H1 (cell line): ENCODE data around the gene IWS1. TPM values are rescaled to one million over a fixed set of nuclear protein-coding genes. Genes with fewer than 3 reads are reported as not detected.

Experiments used
- CTCF ChIA-PET: fragments of 300-600 bp; sonication (Branson Sonifier 250); formaldehyde crosslinking; loops from one replicate; lab custom pipeline; 2021; ENCODE audit not compliant: partially characterized antibody; lab: Charles Lee
- POLR2A ChIA-PET: fragments of 300-600 bp; sonication (Branson Sonifier 250); formaldehyde crosslinking; loops from one replicate; lab custom pipeline; 2021; ENCODE audit warnings: inconsistent platforms; ENCODE audit not compliant: partially characterized antibody; lab: Charles Lee
- DNase-seq, 2 experiments: peaks; one replicate each; pipeline versions ENCODE4 v3.0.0 to v3.0.0-alpha.2; 2010 to 2022; ENCODE audit warnings: low spot score in 2 of 2, low read depth in 1 of 2, mixed read lengths in 1 of 2
- FAIRE-seq: peaks from 2 replicates; lab custom pipeline; 2011; peaks lifted over from hg19 to GRCh38; lab: Jason Lieb, UNC
- H2AFZ ChIP-seq: 2 replicates; pipeline ENCODE4 v1.8.1; 2012; ENCODE audit warnings: low read length, inconsistent platforms
- H2AK5ac ChIP-seq: 2 replicates; pipeline ENCODE4 v1.6.1; 2013; ENCODE audit warnings: low read depth, low read length
- H2BK120ac ChIP-seq: replicated peaks from 2 replicates; pipeline ENCODE3; 2013; ENCODE audit warnings: low read depth, low read length, inconsistent platforms
- H2BK12ac ChIP-seq: 2 replicates; pipeline ENCODE4 v1.6.1; 2013; ENCODE audit warnings: low read depth, low read length
- H2BK15ac ChIP-seq: 2 replicates; pipeline ENCODE4 v1.6.1; 2013; ENCODE audit warnings: low read length
- H2BK20ac ChIP-seq: 2 replicates; pipeline ENCODE4 v1.6.1; 2013; ENCODE audit warnings: low read length
- H2BK5ac ChIP-seq: 2 replicates; pipeline ENCODE4 v1.6.1; 2013; ENCODE audit warnings: low read depth, low read length
- H3K14ac ChIP-seq: 2 replicates; pipeline ENCODE4 v1.6.1; 2013; ENCODE audit warnings: inconsistent platforms; ENCODE audit not compliant: insufficient read length
- H3K18ac ChIP-seq: 2 replicates; pipeline ENCODE4 v1.6.1; 2013; ENCODE audit warnings: low read length; ENCODE audit errors: extremely low read depth
- H3K23ac ChIP-seq: 2 replicates; pipeline ENCODE4 v1.6.1; 2013; ENCODE audit warnings: inconsistent platforms; ENCODE audit not compliant: insufficient read length
- H3K23me2 ChIP-seq: 2 replicates; pipeline ENCODE4 v1.6.1; 2013; ENCODE audit warnings: low read depth, low read length
- H3K27ac ChIP-seq: 2 replicates; pipeline ENCODE4 v1.6.1; 2011; ENCODE audit warnings: low read depth, low read length, inconsistent platforms
- H3K27me3 ChIP-seq, 4 experiments: replicated peaks in 1 of 4; 1 replicate in 1 of 4; 2 replicates in 3 of 4; pipeline versions ENCODE4 v1.6.1 to v1.8.1; 2011 to 2013; ENCODE audit warnings: low read length in 3 of 4, mild to moderate bottlenecking in 3 of 4, inconsistent platforms in 2 of 4, mixed read lengths in 2 of 4, moderate library complexity in 1 of 4; ENCODE audit not compliant: control insufficient read depth in 3 of 4, insufficient read depth in 3 of 4; ENCODE audit errors: extremely low read depth in 1 of 4
- H3K36me3 ChIP-seq, 4 experiments: 2 replicates each; pipeline versions ENCODE4 v1.6.1 to v1.8.1; 2011 to 2013; ENCODE audit warnings: mild to moderate bottlenecking in 4 of 4, low read length in 3 of 4, moderate library complexity in 2 of 4, control low read depth in 1 of 4, inconsistent platforms in 1 of 4; ENCODE audit not compliant: insufficient read depth in 4 of 4, control insufficient read depth in 2 of 4
- H3K4ac ChIP-seq: replicated peaks from 2 replicates; pipeline ENCODE3; 2013; ENCODE audit warnings: low read length, low read depth, mixed read lengths, inconsistent platforms; ENCODE audit not compliant: insufficient read length
- H3K4me1 ChIP-seq, 4 experiments: replicated peaks in 1 of 4; 1 replicate in 1 of 4; 2 replicates in 3 of 4; pipeline versions ENCODE4 v1.6.1 to v1.8.1; 2011 to 2013; ENCODE audit warnings: low read length in 3 of 4, inconsistent platforms in 2 of 4, mixed read lengths in 1 of 4; ENCODE audit not compliant: insufficient read depth in 4 of 4, control insufficient read depth in 3 of 4
- H3K4me2 ChIP-seq, 2 experiments: 2 replicates each; pipeline versions ENCODE4 v1.6.1 to v1.8.1; 2011 to 2013; ENCODE audit warnings: low read depth in 2 of 2, low read length in 2 of 2, control low read depth in 1 of 2, inconsistent platforms in 1 of 2, mild to moderate bottlenecking in 1 of 2; ENCODE audit not compliant: insufficient read depth in 1 of 2
- H3K4me3 ChIP-seq, 4 experiments: fragments of 200-600, 300-600 bp in 1 of 4; sonication (generic), shearing (Covaris generic), sonication (Bioruptor Twin) in 1 of 4; 2 replicates each; pipeline versions ENCODE4 v1.5.1 to v1.8.1; 2011 to 2016; ENCODE audit warnings: low read length in 4 of 4, low read depth in 3 of 4, control low read depth in 2 of 4, inconsistent platforms in 2 of 4, mild to moderate bottlenecking in 2 of 4, mixed read lengths in 1 of 4, moderate library complexity in 1 of 4; ENCODE audit not compliant: insufficient read depth in 2 of 4; ENCODE audit errors: extremely low read depth in 1 of 4
- H3K56ac ChIP-seq: replicated peaks from 2 replicates; pipeline ENCODE3; 2013; ENCODE audit warnings: low read depth, mild to moderate bottlenecking, mixed read lengths, low read length, inconsistent platforms; ENCODE audit not compliant: insufficient read length
- H3K79me1 ChIP-seq: 2 replicates; pipeline ENCODE4 v1.6.1; 2013; ENCODE audit warnings: low read depth, low read length, control low read depth
- H3K79me2 ChIP-seq, 2 experiments: 2 replicates each; pipeline versions ENCODE4 v1.6.1 to v1.8.1; 2012 to 2013; ENCODE audit warnings: low read length in 2 of 2, mild to moderate bottlenecking in 2 of 2, inconsistent platforms in 1 of 2; ENCODE audit not compliant: insufficient read depth in 2 of 2, control insufficient read depth in 1 of 2
- H3K9ac ChIP-seq, 4 experiments: replicated peaks in 1 of 4; 1 replicate in 1 of 4; 2 replicates in 3 of 4; pipeline versions ENCODE4 v1.6.1 to v1.8.1; 2011 to 2013; ENCODE audit warnings: low read depth in 3 of 4, low read length in 3 of 4, control low read depth in 2 of 4, mild to moderate bottlenecking in 2 of 4, moderate library complexity in 2 of 4, inconsistent platforms in 1 of 4; ENCODE audit errors: extremely low read depth in 1 of 4
- H3K9me3 ChIP-seq, 2 experiments: 2 replicates each; pipeline versions ENCODE4 v1.6.1 to v1.8.1; 2012 to 2013; ENCODE audit warnings: mild to moderate bottlenecking in 2 of 2, moderate library complexity in 2 of 2, control low read depth in 1 of 2, inconsistent platforms in 1 of 2, low read depth in 1 of 2, low read length in 1 of 2, mixed read lengths in 1 of 2; ENCODE audit not compliant: insufficient read depth in 2 of 2
- H4K20me1 ChIP-seq, 2 experiments: replicated peaks in 1 of 2; 2 replicates each; pipeline versions ENCODE3 to v1.8.1; 2011 to 2013; ENCODE audit warnings: inconsistent platforms in 2 of 2, low read length in 2 of 2, mild to moderate bottlenecking in 1 of 2; ENCODE audit not compliant: insufficient read depth in 2 of 2, control insufficient read depth in 1 of 2
- H4K5ac ChIP-seq: 2 replicates; pipeline ENCODE4 v1.6.1; 2013; ENCODE audit warnings: low read length, low read depth, mixed read lengths, inconsistent platforms; ENCODE audit not compliant: insufficient read length
- H4K8ac ChIP-seq: 2 replicates; pipeline ENCODE4 v1.8.0; 2013; ENCODE audit warnings: mild to moderate bottlenecking, moderate library complexity, low read length, inconsistent platforms; ENCODE audit not compliant: insufficient read depth; ENCODE audit errors: extremely low read depth
- H4K91ac ChIP-seq: replicated peaks from 2 replicates; pipeline ENCODE3; 2013; ENCODE audit warnings: low read length, mixed read lengths, inconsistent platforms; ENCODE audit not compliant: insufficient read length
- BCL11A ChIP-seq, 2 experiments: IDR thresholded peaks; one replicate each; pipeline ENCODE4 v1.6.1; 2011; ENCODE audit warnings: low read depth in 2 of 2, low read length in 2 of 2, mild to moderate bottlenecking in 2 of 2
- FOSL1 ChIP-seq: IDR thresholded peaks from 2 replicates; pipeline ENCODE4 v1.6.1; 2011; ENCODE audit warnings: mild to moderate bottlenecking, low read depth, low read length, moderate library complexity; ENCODE audit not compliant: insufficient read depth
- PHF8 ChIP-seq: fragments of 200-600 bp; sonication (generic); conservative IDR thresholded peaks from 2 replicates; pipeline ENCODE4 v1.7.1; 2012; ENCODE audit warnings: low read depth, mild to moderate bottlenecking, inconsistent platforms, low read length, moderate library complexity
- POU5F1 ChIP-seq: IDR thresholded peaks from 2 replicates; pipeline ENCODE4 v1.6.1; 2011; ENCODE audit warnings: low read depth, mild to moderate bottlenecking, low read length, moderate library complexity
- RNF2 ChIP-seq: fragments of 200-900, 300-1000 bp; sonication (generic); IDR thresholded peaks from 2 replicates; pipeline ENCODE4 v1.7.1; 2016; ENCODE audit warnings: borderline replicate concordance, low read depth, mild to moderate bottlenecking, antibody characterized with exemption, low read length; ENCODE audit not compliant: poor library complexity, severe bottlenecking; ENCODE audit errors: missing control alignments
- SP1 ChIP-seq: IDR thresholded peaks from 2 replicates; pipeline ENCODE4 v1.6.1; 2011; ENCODE audit warnings: low read depth, low read length
- TAF7 ChIP-seq: optimal IDR thresholded peaks from 2 replicates; pipeline ENCODE3; 2011; ENCODE audit warnings: low read depth, mild to moderate bottlenecking, inconsistent platforms, low read length, moderate library complexity, borderline replicate concordance
- WGBS, 2 experiments: shearing (Covaris generic) in 1 of 2; methylation state at CpG; one replicate each; pipeline versions ENCODE4 v1.1.6 to v1.1.7; 2013 to 2015; ENCODE audit warnings: low lambda C conversion rate in 2 of 2, mixed read lengths in 2 of 2, inconsistent platforms in 1 of 2, low coverage in 1 of 2, missing lambda C conversion rate in 1 of 2; ENCODE audit not compliant: insufficient replicate concordance in 2 of 2, insufficient coverage in 1 of 2, insufficient read length in 1 of 2; ENCODE audit errors: extremely low coverage in 1 of 2, missing lambda C conversion rate in 1 of 2; 5-methylcytosine and 5-hydroxymethylcytosine counted together
- polyA plus RNA-seq, 7 experiments: library from polyadenylated mRNA; depleted of rRNA in 3 of 7; stranded (reverse) in 5 of 7; unstranded in 2 of 7; fragments of >200 nt in 5 of 7; fragments of 200-250 nt in 2 of 7; gene quantifications; 1 replicate in 5 of 7; 2 replicates in 1 of 7; 4 replicates in 1 of 7; pipeline versions ENCODE4 v1.2.1 to v1.2.3, GENCODE V29; 2011 to 2013; ENCODE audit warnings: missing spikeins in 2 of 7, mixed read lengths in 2 of 7
- total RNA-seq: library from RNA; stranded (reverse); fragmentation: NEBNext Ultra II Directional; extraction: Animal tissue kit (Norgen Biotek cat#: 25700); gene quantifications from 2 replicates; pipeline ENCODE4 v1.2.1, GENCODE V29; 2021
- TF ChIP-seq, protein P1 (sequence below): IDR thresholded peaks from 2 replicates; pipeline ENCODE4 v1.6.1; 2012; ENCODE audit warnings: low read length, inconsistent platforms

Gene IWS1
- total and polyA plus RNA-seq, 2 of the 8 experiments (the other 6 are each of a cell fraction or from before 2014, with no cell fraction given), result 18.4 to 64.8 TPM

GRCh38 chr2:127532296-127532695, 6.0 kb upstream of the IWS1 start:
- H4K5ac ChIP-seq, result no peak overlapping the region
- 0 out of 2 replicates have a peak overlapping the region, but pooled peaks have one; percentile 31 for H2BK15ac ChIP-seq
- H2BK120ac ChIP-seq, result no peak overlapping the region
- H3K79me2 ChIP-seq, result no peaks in the 10 kb centered on the region
- H2AK5ac ChIP-seq, result no peak overlapping the region
- TF ChIP-seq RNF2, result no peak
- no peak for TF ChIP-seq BCL11A (IDR thresholded peaks at IDR 0.05; ENCODE audit: low read depth in 2 of 2, low read length in 2 of 2)
- no peak for TF ChIP-seq PHF8
- no peak for TF ChIP-seq TAF7
- TF ChIP-seq POU5F1, result no peak
- TF ChIP-seq SP1, result no peak
- TF ChIP-seq FOSL1, result no peak
- TF ChIP-seq, protein P1, sequence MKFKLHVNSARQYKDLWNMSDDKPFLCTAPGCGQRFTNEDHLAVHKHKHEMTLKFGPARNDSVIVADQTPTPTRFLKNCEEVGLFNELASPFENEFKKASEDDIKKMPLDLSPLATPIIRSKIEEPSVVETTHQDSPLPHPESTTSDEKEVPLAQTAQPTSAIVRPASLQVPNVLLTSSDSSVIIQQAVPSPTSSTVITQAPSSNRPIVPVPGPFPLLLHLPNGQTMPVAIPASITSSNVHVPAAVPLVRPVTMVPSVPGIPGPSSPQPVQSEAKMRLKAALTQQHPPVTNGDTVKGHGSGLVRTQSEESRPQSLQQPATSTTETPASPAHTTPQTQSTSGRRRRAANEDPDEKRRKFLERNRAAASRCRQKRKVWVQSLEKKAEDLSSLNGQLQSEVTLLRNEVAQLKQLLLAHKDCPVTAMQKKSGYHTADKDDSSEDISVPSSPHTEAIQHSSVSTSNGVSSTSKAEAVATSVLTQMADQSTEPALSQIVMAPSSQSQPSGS, result no peak
- TF ChIP-seq, all 59 proteins: peak for 0
- H3K27ac ChIP-seq, result no peak overlapping the region
- H3K23me2 ChIP-seq, result peaks cover 2% of the 10 kb centered on the region; the same call in 1 of the 2 replicates
- no peaks in the 10 kb centered on the region for H3K79me1 ChIP-seq
- no peak overlapping the region for H3K4ac ChIP-seq
- H3K27me3 ChIP-seq, result no peaks in the 10 kb centered on the region; a peak in 2 of 7 replicates
- no peak overlapping the region for H4K91ac ChIP-seq
- no peak overlapping the region for H3K4me2 ChIP-seq
- no peak overlapping the region for H2AFZ ChIP-seq
- FAIRE-seq (no peak), DNase-seq (no peak)
- ChIA-PET POLR2A (no interaction called here), CTCF (interaction anchor here (0.9 to 1.7 kb wide), 4 partner anchors 14 to 108 kb away, joined by 4 to 7 read pairs (median 4); no protein-coding TSS in a partner anchor)
- H3K36me3 ChIP-seq, result no peaks in the 10 kb centered on the region
- no peak overlapping the region for H2BK5ac ChIP-seq
- no peaks in the 10 kb centered on the region for H4K20me1 ChIP-seq
- WGBS, 2 experiments, result 89% methylated on average over 8 of the region's 8 CpGs; no CpG with 5 or more reads in 1 of the 2 experiments
- peaks cover 0 to 6% of the 10 kb centered on the region in 2 experiments; a peak in 1 of 4 replicates for H3K9me3 ChIP-seq
- no peak overlapping the region for H2BK20ac ChIP-seq
- H3K23ac ChIP-seq, result no peak overlapping the region
- H3K4me1 ChIP-seq, result peaks cover 0 to 7% (median 4%) of the 10 kb centered on the region in 4 experiments; a peak in 4 of 7 replicates
- H4K8ac ChIP-seq, result no peak overlapping the region
- no peak overlapping the region for H3K14ac ChIP-seq
- H3K9ac ChIP-seq, result no peak overlapping the region
- no peak overlapping the region for H3K4me3 ChIP-seq
- no peak overlapping the region for H3K56ac ChIP-seq
- H3K18ac ChIP-seq, result no peak overlapping the region
- no peak overlapping the region for H2BK12ac ChIP-seq
